ENCODE results near the gene SMIM10L2A.
"Not testable (repeated sequence)": the region's sequence is repeated elsewhere in the genome, so short reads cannot be mapped to it uniquely, and the experiment has no call there.

SMIM10L2A gene

GRCh38 chrX:135461756-135462155 lies 40.0 kb downstream of the SMIM10L2A start:
- DNase-seq: not testable (repeated sequence)

GRCh38 chrX:135463937-135464336 lies 42.2 kb downstream of the SMIM10L2A start:
- no peak for DNase-seq

- no peak for DNase-seq
Observed at GRCh38 chrX:135476378-135476777, 54.6 kb downstream of the SMIM10L2A start.

- peak; percentile 25 to 69 for DNase-seq
Observed at GRCh38 chrX:135477576-135477975, 55.8 kb downstream of the SMIM10L2A start.

Data from SHP77 (cell line).